ENCODE data around the gene ITPR2.

ITPR2 gene

DNA sequence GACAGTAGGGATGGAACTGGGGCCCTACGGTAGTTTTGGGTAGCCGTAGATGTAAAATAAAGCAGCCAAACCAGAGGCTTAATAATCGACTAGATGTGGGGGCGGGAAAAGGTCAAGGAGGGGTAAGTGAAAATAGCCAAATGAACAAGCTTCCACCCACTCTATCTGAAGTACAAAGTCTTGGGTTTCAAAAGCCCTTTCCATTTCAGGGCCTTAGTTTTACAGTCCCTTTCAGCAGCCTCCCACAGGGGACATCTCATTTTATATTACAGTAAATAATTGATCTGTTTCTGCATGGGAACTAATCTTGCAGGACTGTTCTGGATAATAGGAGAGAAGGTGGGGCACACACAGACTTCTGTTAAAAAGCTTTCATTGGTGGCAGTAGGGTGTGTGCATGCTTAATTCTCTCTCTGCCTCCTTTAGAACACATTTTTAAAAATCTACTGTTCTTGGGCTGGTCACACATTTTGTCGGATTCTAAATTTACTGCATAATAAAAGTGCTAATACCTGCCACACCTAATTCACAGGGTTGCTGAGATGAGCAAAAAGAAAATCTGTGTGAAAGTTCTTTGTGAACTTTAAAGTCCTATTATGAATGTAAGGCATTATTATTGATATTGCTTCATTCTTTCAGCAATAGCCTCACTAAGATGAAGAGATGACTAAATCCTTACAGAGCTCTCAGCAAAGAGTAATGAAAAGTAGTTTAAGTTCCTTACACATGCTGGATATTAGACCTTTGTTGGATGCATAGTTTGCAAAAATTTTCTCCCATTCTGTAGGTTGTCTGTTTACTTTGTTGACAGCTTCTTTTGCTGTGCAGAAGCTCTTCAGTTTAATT, 104.6 kb downstream of the ITPR2 start:
- no peak for DNase-seq

DNA sequence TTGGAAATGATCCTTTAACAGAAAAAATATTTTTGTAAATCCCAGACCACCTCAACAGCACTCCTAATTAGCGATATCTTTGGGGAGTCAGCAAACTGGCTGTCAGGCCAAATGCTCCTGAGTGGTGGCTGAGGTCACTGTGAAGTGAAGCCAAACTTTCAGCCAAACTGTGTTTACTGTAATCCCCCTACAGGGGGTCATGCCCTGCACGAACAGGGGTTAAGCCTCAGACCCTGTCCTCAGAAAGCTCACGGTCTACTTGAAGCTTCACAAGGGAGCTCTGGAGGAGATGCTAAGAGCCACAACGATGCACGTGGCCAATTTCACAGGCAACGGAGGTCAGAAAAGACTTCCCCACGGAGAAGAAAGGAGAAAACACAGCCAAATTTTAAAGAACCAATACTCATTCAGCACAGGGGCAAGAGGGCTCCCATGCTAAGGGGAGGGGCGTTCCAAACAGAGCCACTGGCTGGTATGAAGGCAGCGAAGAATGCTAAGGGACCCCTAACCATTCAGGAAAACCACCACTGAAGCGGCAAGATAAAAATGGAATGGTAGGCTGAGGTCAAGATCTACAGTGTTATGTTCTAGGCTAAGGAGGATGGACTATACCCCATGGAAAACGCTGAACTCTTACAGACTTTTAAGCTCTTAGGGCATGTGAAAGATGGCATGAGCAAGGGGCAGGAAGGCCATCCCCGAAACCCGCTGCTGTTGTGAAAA, 105.4 kb downstream of the ITPR2 start:
- no peak for DNase-seq

DNA sequence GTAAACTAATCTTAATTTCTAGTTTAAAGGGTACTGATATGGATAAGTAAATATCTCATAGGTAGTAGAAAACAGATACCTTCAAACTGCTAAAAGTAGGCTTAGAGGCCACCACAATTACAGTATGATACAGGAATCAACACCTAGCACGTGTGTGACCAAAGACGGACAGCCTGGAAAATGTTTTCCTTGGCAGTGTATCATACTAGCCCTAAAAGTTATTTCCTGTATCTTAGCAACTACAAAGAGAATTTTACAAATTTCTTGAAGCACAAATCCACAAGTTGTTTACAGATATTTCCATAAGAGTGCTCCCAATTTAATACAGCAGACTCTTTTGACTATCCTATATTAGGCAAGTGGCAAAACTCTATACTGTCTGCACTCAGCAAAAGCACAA, 106.0 kb downstream of the ITPR2 start:
- no peak for DNase-seq

DNA sequence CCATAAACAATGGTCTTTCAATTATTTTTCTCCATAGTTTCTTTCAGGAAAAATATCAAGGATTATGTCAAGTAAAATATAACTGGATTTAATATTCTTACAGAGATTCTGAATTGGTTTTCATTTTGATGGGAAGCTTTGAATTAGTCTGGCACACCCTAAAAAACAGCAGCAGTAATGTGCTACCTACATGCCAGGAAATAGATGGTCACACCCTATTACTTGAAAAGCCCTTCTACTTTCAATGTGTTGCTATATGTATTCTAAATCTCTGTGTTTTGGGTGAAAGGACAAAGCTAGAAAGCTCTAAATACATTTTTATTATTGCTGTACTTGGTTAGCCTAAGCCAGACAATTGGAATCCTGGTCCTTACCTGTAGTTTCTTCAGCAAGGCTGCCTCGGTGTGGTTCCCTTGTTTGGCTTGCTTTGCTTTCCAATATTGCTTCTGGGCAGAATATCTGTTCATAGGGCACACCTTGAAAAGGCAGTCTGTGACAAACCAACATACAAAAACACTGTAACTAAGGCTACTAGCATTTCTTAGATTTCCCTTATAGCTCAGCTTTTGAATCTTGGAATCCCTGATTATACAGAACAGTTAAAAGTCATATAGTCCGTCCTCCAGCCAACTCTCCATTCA, 107.6 kb downstream of the ITPR2 start:
- DNase-seq, result no peak

DNA sequence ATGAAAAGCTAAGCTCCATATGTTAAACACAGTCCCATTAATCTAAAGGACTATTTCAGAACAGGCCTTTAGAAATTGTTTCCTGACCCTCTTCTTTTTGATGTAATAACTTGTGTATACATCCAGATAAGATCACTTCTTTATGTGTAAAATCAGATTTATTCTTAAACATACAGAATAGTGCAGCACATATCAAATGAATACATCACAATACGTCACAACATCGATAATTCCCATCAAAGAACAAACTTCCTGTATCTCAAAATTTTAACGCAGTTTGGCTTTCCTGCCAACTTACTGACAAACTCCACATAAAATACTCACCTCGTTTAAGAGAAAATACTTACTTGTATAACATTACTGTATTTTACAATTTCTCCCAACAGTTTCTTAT, 108.7 kb downstream of the ITPR2 start:
- DNase-seq, result no peak

DNA sequence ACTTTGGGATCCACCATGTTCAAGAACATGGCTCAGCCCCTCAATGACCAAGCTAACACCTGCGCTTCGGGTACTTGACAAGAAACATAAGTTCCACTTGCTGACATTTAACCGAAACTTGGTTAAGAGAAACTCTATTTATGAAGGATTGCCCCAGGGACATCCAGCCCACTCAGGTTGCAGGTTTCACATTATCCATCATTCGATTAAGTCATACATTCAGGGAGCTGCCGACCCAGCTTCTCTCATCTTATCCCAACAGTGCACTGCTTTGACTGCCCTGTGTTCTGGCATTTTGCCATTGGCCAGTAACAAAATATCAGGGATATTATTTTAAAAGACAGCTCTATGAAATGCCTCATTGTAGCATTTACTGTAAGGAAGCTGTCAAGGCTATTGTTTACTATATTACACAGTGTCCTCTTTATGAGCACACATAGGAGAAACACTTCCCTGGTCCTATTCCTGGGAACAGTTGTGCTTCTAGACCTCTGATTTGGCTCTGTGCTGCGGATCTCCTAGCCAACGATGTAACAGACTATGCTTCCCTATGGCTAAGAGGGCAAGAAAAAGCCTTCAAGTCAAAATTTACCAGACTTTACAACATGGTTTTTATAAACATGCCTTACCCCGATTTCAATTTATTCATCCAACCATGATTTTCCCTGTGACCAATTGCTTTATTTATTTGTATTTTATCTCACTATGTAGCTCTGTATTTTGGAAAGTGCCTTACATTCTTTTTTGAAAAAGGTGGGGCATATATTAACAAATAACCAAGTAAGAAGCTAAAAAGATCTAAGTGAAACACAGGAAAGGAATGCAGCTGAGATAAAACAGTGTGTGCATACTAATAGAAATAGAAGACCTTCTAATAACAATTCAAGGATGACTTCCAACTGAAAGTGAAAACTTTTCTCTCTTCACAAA, 109.3 kb downstream of the ITPR2 start:
- no peak for DNase-seq

DNA sequence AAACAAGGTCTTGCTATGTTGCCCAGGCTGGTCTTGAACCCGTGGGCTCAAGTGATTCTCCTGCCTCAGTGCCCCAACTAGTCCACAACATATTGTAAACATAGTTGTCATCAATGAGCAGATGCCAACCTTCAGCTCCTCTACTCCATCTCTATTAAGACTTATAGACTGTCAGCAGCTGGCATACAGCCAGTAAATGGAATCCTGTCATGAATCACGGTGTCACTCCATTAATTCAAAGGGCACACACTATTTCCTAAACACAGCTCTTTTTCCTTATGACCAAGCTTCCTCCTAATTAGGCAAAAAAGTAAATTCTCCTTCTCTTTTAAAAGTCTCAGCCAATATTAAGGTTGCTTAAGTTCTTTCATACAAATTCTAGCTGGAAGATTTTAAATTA, 111.2 kb downstream of the ITPR2 start:
- DNase-seq, result no peak

DNA sequence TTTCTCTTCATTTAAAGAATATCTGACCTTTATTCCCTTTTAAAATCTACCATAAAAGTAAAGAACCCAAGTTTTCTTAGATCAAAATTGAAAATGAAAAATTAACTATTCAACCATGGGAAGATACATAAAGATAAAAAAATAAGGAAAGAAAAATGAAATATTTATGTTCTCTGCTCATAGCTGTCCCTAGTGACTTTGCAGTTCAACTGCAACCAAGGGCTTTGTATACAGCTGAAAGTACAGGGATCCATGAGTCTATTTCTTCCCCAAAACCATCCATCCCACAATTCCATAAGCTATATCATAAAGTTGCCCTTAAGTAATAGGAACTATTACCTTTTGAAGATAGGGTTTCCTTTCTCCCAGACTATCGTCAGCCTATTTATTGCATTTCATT, 113.1 kb downstream of the ITPR2 start:
- no peak for DNase-seq

DNA sequence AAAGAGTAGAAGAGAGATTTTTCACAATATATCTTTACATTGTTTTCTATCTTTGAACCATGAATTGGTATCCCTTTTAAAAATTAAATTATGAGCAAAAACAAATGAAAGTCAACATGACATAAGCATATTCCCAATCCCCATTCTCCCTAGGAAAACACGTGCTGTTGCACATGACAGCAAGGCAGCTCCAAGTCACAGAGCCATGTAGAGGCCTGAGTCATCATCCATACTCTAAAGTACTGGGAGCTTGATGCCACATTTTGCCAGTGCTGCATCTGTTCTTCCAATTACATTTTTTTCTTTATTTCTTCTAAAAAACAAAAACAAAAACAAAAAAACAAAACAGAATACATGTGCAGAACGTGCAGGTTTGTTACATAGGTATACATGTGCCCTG, 115.2 kb downstream of the ITPR2 start:
- no peak for DNase-seq

DNA sequence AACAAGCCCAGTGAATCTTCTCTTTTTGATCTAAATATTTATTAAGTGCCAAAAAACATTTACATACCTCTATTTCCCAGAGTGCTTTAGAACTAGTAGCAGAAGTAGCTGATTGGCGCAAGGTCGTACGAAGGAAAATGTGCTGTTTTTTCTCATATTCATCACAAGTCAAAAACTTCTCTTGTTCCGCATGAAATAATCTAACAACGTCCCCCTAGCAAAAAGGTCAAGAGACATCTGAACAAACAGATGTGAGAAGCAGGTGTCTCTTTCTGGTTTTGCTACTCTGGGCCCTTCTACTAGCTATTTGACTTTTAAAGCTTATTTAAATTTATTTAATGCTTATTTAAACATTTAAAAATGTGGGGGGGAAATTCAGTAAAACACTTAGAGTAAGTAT, 117.8 kb downstream of the ITPR2 start:
- DNase-seq, result no peak

- DNase-seq, result no peak
Measured at GRCh38 chr12:26713885-26714383, 119.1 kb downstream of the ITPR2 start.

DNA sequence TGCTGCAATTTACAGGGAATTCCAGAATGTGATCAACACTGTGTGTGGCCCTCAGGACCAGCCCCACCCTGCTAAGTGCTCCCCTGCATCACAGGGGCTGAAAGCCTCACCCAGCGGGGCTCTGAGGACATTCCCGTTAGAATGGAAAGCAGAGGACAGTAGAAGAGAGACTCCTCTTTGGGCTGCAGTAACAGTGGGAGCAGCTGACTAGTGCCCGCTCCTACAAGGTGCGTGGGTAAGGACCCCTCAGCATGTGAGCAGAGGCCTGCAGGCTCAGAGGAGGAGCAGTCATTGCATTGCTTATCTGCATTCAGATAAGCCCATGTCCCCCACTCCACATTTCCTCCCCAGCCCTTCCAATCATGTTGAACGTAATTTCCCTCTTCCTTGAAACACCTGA, 120.1 kb downstream of the ITPR2 start:
- no peak for DNase-seq

DNA sequence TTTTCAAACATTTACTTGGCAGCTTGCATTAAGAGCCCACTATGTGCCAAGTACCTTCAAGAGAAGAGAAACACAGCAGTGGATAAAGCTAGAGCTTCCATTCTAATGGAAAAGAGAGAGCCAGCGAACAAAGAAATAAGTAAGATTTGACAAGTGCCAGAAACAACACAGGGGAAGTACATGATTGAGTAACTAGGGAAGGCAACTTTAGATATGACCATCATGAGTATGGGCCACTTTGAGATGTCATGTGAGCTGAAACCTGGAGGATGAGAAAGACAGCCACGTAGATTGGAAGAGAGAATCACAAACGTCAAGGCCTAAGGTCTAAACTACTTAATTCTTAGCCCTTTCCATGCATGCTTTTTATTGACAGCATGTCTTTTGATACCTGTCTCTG, 121.4 kb downstream of the ITPR2 start:
- no peak for DNase-seq

- no peak for DNase-seq
Measured at GRCh38 chr12:26711072-26711471, 121.9 kb downstream of the ITPR2 start.

DNA sequence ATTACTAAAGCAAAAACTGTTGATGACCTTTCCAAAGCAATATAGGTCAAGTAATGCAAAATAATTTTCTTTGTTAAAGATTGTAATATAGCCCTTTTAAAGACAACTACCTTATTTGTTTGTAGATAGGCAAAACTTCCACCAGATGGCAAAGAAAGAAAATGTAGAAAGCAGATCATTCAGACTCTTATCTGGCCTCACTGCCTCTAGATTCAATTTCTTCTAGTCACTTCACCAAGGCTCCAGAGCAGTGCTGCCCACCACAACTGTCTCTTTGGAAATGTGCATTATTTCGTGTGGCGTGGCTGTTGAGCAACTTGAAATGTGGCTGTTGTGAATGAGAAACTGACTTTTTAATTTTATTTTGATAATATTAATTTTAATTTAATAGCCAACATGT, 127.1 kb downstream of the ITPR2 start:
- DNase-seq, result no peak

DNA sequence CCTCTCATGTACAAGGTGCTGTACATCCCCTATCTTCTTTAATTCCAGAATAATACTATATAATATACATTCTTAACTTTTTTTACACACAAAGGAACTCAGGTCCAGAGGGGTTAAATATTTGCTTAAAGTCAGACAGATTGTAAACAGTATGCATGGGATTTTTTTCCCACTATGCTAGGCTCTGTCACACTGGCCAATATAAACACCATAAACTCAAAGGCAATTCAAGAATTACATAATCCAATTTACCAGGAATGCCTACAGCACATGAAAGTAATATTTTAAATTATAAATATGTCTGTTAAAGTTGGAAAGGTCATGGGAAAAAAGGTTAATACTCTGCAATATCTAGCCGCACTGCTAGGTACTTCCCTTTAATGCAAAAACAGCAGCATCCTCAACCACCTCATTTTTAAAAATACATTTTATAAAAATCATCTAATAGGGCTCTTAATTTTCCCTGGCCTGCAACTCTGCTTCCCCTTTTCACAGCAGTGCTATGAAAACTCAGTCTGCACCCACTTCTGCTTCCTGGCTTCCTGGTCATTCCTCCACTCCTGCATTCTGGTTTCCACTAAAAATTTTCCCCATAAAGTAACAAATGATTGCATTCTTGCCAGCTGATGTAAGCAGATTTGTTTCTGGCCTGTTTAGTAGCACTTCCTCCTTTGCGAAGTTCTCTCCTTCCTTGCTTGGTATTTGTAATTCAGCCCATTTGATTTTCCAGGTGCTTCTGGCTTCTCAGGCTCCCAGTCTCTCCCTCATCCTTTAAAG, 128.1 kb downstream of the ITPR2 start:
- no peak for DNase-seq

DNA sequence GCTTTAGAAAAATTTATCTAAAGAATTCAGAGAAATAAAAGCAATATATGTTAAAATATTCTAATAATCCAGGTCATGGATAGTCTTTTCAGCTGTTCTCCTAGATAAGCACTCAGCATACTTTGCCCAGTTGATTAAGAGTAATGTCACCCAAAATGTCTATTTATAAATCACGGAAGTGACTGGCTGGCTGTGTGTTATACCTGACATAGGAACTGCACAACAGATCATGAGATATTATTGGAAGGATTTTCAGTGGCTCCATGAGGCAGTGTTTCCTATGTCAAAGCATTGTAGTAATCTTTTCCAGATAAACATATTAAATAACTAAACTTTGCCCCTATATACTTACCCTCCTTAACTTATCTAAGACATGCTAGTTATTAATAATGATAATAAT, 128.8 kb downstream of the ITPR2 start:
- DNase-seq, result no peak

- DNase-seq, result no peak
Measured at GRCh38 chr12:26702741-26703140, 130.3 kb downstream of the ITPR2 start.

- no peak for DNase-seq
Measured at GRCh38 chr12:26701604-26702215, 131.3 kb downstream of the ITPR2 start.

- DNase-seq, result no peak
Measured at GRCh38 chr12:26700430-26700829, 132.6 kb downstream of the ITPR2 start.

- DNase-seq, result no peak
Measured at GRCh38 chr12:26699237-26699636, 133.8 kb downstream of the ITPR2 start.

Data from stimulated activated CD4-positive, alpha-beta T cell treated with anti-CD3 and anti-CD28 coated beads, Interleukin-4, amount 100 ng/mL, for 4 hours (primary cell).